Sigmoid colon (tissue), 3 donors: ENCODE data around the gene STRN.

Experiments used
- POLR2A ChIP-seq, 2 donors: fragments of 450-650 bp; IDR thresholded peaks; one replicate each; pipeline ENCODE4 v1.6.1; 2016; ENCODE audit warnings: antibody characterized with exemption in 2 of 2, mild to moderate bottlenecking in 2 of 2, moderate library complexity in 2 of 2
- TF ChIP-seq, protein P1 (sequence below), 4 experiments: fragments of 450-650 bp in 3 of 4; fragments of 200-600 bp in 1 of 4; IDR thresholded peaks; one replicate each; pipeline ENCODE4 v1.5.1; 2016 to 2019; ENCODE audit warnings: antibody characterized with exemption in 4 of 4, mild to moderate bottlenecking in 3 of 4, moderate library complexity in 2 of 4

DNA sequence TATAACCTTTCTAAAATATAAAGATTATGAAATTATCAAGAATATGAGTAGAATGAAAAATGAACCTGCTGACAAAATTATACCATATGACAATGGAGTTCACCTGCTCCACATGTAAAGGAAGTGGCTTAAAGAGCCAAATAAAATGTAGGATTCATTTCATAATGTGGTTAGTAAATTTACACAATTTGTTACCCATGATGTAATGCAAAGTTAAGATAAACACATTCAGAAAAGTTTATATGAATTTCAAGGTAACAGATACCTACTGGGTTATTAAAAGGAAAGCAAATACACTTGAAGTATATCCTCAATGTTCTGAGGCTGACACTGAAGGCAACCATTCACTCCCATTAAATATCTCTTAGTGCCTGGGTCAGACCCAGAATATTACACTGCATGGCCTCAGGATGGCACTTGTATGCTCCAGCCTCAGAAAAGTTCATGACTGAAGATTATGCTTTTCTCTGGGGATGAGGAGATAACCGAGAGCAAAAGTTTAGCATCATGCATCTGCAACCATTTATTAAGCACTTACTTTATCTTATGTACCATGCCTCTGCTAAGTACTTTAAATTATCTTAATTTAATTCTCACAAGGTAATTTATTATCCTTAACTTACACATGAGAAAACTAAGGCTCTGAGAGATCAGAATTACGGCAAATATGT lies 6.2 kb downstream of the STRN start:
- TF ChIP-seq, protein P1, sequence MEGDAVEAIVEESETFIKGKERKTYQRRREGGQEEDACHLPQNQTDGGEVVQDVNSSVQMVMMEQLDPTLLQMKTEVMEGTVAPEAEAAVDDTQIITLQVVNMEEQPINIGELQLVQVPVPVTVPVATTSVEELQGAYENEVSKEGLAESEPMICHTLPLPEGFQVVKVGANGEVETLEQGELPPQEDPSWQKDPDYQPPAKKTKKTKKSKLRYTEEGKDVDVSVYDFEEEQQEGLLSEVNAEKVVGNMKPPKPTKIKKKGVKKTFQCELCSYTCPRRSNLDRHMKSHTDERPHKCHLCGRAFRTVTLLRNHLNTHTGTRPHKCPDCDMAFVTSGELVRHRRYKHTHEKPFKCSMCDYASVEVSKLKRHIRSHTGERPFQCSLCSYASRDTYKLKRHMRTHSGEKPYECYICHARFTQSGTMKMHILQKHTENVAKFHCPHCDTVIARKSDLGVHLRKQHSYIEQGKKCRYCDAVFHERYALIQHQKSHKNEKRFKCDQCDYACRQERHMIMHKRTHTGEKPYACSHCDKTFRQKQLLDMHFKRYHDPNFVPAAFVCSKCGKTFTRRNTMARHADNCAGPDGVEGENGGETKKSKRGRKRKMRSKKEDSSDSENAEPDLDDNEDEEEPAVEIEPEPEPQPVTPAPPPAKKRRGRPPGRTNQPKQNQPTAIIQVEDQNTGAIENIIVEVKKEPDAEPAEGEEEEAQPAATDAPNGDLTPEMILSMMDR (IDR thresholded peaks at IDR 0.05) = no peak
- no peak for TF ChIP-seq POLR2A (IDR thresholded peaks at IDR 0.05)
